ENCODE results near the gene CEACAM6. TPM values are rescaled to one million over a fixed set of nuclear protein-coding genes. Genes with fewer than 3 reads are reported as not detected.
"Not testable (repeated sequence)": the region's sequence is repeated elsewhere in the genome, so short reads cannot be mapped to it uniquely, and the experiment has no call there.

The CEACAM6 gene
- total RNA-seq, 2 experiments from 2014 or later, result not detected

DNA sequence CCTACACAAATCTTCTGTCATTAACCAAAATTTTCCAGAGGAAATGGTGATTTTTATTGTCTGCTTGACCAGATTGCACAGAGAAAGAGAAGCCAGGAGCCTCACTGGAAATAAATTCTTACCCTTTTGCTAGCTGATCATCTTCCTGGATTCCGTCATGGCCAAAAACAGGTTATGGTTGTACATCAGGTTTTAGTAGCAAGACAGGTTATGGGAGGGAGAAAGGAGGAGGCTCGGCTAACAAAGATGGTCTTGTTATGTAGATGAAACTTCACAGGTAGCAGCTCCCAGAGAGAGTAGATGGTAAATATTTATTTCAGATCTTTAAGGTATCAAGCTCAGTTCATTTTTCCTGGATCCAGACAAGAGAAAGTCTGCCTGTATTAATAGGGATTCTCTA lies 21.4 kb downstream of the CEACAM6 start:
- DNase-seq, result no peak
- H3K36me3 Mint-ChIP-seq (ENCODE audit: low read depth), result no peaks in the 10 kb centered on the region
- H3K27ac Mint-ChIP-seq, result no peak overlapping the region
- H3K4me3 Mint-ChIP-seq, result no peak overlapping the region
- CTCF ChIA-PET, result interaction anchor here (0.7 to 9.7 kb wide), 5 partner anchors 9 to 258 kb away, joined by 3 to 98 read pairs (median 7); partner anchors contain the start of gene CEACAM6
- peaks cover 33% of the 10 kb centered on the region for H3K4me1 Mint-ChIP-seq
- POLR2A ChIA-PET, result no interaction called here
- intact Hi-C loops (cut with DNase I, micrococcal nuclease), result loop anchor here in 1 of 2 experiments (10.0 kb wide), 1 partner anchor 168 kb away; no protein-coding TSS in a partner anchor
- no peak for ATAC-seq
- H3K27me3 Mint-ChIP-seq, result peaks cover 65% of the 10 kb centered on the region
- H3K9me3 Mint-ChIP-seq (ENCODE audit: low read depth), result no peaks in the 10 kb centered on the region

DNA sequence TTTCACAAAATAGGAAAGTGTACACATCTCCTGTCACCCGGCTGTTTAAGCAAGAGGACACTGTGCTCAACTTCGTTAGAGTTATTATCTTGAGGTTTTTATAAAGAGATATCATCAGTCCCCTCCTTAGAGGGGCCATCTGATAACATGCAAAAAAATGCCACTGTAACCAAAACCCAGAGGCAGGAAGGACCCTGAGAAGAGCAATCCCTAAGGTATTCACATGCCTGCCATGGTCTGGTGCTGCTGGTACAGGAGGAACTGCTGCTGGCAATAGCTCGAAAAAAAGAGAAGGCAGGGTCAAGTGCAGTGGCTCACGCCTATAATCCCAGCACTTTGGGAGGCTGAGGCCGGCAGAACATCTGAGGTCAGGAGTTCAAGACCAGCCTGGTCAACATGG lies 28.3 kb downstream of the CEACAM6 start:
- no peak for DNase-seq
- H3K27ac Mint-ChIP-seq, result no peak overlapping the region
- POLR2A ChIA-PET, result no interaction called here
- no peak for ATAC-seq
- H3K4me3 Mint-ChIP-seq, result no peak overlapping the region
- H3K36me3 Mint-ChIP-seq (ENCODE audit: low read depth), result no peaks in the 10 kb centered on the region
- intact Hi-C loops (cut with DNase I, micrococcal nuclease), result loop anchor here (2.0 kb wide), 2 partner anchors 13 to 77 kb away; no protein-coding TSS in a partner anchor
- H3K9me3 Mint-ChIP-seq (ENCODE audit: low read depth), result no peaks in the 10 kb centered on the region
- peaks cover 17% of the 10 kb centered on the region for H3K4me1 Mint-ChIP-seq
- CTCF ChIA-PET, result interaction anchor here (0.7 to 5.6 kb wide), 5 partner anchors 11 to 213 kb away, joined by 3 to 115 read pairs (median 6); partner anchors contain the start of genes CEACAM3 and CEACAM6
- peaks cover 64% of the 10 kb centered on the region for H3K27me3 Mint-ChIP-seq

DNA sequence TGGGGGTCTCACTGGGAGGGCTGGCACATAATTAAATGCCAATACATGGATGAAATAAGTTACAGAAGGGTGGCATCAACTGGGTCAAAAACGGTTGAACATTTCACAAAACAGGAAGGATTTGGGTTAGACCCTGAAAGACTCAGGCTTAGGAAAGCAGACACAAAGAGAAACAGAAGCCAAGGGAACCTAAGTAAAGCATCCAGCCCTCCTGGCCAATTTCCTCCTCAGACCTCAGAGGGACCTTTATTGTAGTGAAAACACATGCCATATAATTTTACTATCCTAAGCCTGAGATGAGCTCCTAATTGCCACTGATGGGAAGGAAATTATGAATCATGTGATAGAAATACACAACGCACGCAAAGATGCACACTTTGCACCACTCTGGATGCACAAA lies 29.0 kb downstream of the CEACAM6 start:
- no peaks in the 10 kb centered on the region for H3K36me3 Mint-ChIP-seq (ENCODE audit: low read depth)
- CTCF ChIA-PET, result interaction anchor here (0.6 to 5.6 kb wide), 15 partner anchors 8 to 213 kb away, joined by 3 to 115 read pairs (median 4); partner anchors contain the start of genes CEACAM3 and CEACAM6
- DNase-seq (no peak), ATAC-seq (no peak)
- intact Hi-C loops (cut with DNase I, micrococcal nuclease), result loop anchor here (2.0 kb wide), 2 partner anchors 14 to 78 kb away; no protein-coding TSS in a partner anchor
- H3K27ac Mint-ChIP-seq, result no peak overlapping the region
- H3K9me3 Mint-ChIP-seq (ENCODE audit: low read depth), result no peaks in the 10 kb centered on the region
- no peak overlapping the region for H3K4me3 Mint-ChIP-seq
- peaks cover 17% of the 10 kb centered on the region for H3K4me1 Mint-ChIP-seq
- POLR2A ChIA-PET, result no interaction called here
- H3K27me3 Mint-ChIP-seq, result peaks cover 60% of the 10 kb centered on the region

DNA sequence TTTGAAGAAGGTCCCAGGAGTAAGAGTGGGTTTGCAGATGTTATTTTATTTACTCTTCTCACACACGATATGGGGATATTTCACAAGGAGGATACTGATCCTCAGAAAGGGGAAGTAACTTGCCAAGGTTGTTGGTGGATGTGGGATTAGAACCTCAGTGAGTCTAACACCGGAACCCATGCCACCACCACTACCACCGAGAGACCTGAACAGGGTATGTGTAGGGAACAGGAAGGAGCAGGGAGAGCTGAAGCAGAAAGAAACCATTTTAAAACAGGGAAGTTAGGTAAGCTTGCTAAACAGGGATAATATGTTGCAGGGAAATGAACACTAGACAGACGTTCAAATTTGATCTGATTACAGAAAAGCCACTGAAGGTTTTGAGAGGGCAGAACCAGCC lies 29.4 kb downstream of the CEACAM6 start:
- ChIA-PET CTCF (interaction anchor here (0.5 to 5.6 kb wide), 18 partner anchors 8 to 172 kb away, joined by 3 to 115 read pairs (median 4); partner anchors contain the start of genes CEACAM3 and CEACAM6), POLR2A (no interaction called here)
- no peak for DNase-seq
- Mint-ChIP-seq H3K4me3 (no peak overlapping the region), H3K36me3 (ENCODE audit: low read depth) (no peaks in the 10 kb centered on the region), H3K27me3 (peaks cover 57% of the 10 kb centered on the region), H3K27ac (no peak overlapping the region), H3K9me3 (ENCODE audit: low read depth) (no peaks in the 10 kb centered on the region), H3K4me1 (peaks cover 17% of the 10 kb centered on the region)
- no peak for ATAC-seq
- intact Hi-C loops (cut with DNase I, micrococcal nuclease), result loop anchor here (1.0 to 5.0 kb wide), 4 partner anchors 14 to 142 kb away; no protein-coding TSS in a partner anchor

DNA sequence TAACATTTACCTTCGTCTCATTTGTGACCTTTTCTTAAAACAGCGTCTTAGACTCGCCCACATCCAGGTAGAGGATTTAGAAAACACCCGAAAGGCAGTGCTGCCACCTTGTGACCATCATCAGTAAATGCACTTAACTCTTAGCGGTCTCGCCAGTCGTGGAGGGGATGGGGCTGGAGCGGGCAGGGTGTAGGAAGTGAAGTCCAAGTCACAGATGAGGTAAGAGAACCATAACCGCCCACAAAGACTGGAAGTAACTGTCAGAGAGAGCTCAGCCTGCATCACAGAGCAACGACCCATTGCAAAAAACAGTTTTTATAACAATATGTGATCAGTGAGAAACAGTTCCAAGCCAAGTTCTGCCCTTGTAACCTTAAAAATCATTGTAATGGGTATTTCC lies 30.3 kb downstream of the CEACAM6 start:
- Mint-ChIP-seq H3K27ac (no peak overlapping the region), H3K4me1 (peaks cover 17% of the 10 kb centered on the region), H3K9me3 (ENCODE audit: low read depth) (no peaks in the 10 kb centered on the region), H3K27me3 (peaks cover 51% of the 10 kb centered on the region), H3K4me3 (no peak overlapping the region), H3K36me3 (ENCODE audit: low read depth) (no peaks in the 10 kb centered on the region)
- intact Hi-C loops (cut with DNase I, micrococcal nuclease), result loop anchor here (1.0 to 5.0 kb wide), 4 partner anchors 15 to 143 kb away; no protein-coding TSS in a partner anchor
- peak; percentile 85 for DNase-seq
- ChIA-PET POLR2A (no interaction called here), CTCF (interaction anchor here (0.7 to 5.6 kb wide), 13 partner anchors 9 to 308 kb away, joined by 3 to 115 read pairs (median 6); partner anchors contain the start of genes CEACAM3 and CEACAM6)
- peak; percentile 95 for ATAC-seq

DNA sequence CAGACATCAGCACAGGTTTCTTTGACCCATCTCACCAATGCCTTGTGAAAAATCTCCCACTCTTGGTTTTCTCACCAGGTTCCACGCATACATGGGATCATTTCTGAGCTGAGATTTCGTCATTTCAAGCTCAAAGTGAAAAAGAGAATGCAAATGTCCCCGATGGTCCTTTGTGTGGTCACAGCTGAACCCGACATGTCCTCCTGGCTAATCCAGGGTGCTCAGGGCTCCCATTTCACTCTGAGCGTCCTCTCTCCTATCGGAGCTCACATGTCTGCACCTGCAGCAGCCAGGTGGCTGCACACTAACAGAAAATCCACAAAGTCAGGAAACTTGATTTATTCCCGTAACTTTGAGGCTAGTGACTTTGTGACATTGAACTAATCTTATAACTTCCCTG lies 31.7 kb downstream of the CEACAM6 start:
- H3K4me1 Mint-ChIP-seq, result peaks cover 17% of the 10 kb centered on the region
- DNase-seq, result no peak
- no peak overlapping the region for H3K27ac Mint-ChIP-seq
- POLR2A ChIA-PET, result interaction anchor here (0.7 kb wide), 1 partner anchor 72 kb away, joined by 3 read pairs; no protein-coding TSS in a partner anchor
- intact Hi-C loops (cut with DNase I, micrococcal nuclease), result loop anchor here in 1 of 2 experiments (5.0 kb wide), 1 partner anchor 145 kb away; no protein-coding TSS in a partner anchor
- H3K4me3 Mint-ChIP-seq, result no peak overlapping the region
- no peaks in the 10 kb centered on the region for H3K36me3 Mint-ChIP-seq (ENCODE audit: low read depth)
- peaks cover 49% of the 10 kb centered on the region for H3K27me3 Mint-ChIP-seq
- H3K9me3 Mint-ChIP-seq (ENCODE audit: low read depth), result no peaks in the 10 kb centered on the region
- ATAC-seq, result no peak
- CTCF ChIA-PET, result interaction anchor here (0.6 to 5.6 kb wide), 6 partner anchors 8 to 45 kb away, joined by 3 to 115 read pairs (median 4); partner anchors contain the start of genes CEACAM3 and CEACAM6

DNA sequence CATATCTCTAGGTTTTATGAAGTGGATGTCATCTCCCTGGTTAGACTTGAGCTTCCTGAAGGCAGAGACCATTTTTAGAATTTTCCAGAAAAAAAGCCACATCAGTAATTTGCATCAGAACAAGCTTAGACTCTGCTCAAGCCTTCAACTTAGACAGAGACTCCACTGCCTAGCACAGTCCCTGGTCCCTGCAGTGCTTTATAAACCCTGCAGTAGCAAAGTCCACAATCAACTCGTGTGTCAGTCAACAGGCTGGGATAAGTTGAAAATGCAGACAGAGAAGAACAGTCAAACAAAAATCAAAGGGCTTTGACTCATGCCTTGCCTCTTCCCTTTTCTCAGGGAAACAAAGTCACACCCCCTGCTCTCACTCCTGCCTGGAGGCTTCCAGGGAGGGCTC lies 33.2 kb downstream of the CEACAM6 start:
- not testable (repeated sequence) for ATAC-seq; DNase-seq; H3K36me3 Mint-ChIP-seq (ENCODE audit: low read depth); H3K9me3 Mint-ChIP-seq (ENCODE audit: low read depth); H3K4me3 Mint-ChIP-seq; H3K27ac Mint-ChIP-seq
- H3K27me3 Mint-ChIP-seq, result peaks cover 52% of the 10 kb centered on the region
- intact Hi-C loops (cut with DNase I, micrococcal nuclease), result loop anchor here in 1 of 2 experiments (5.0 kb wide), 1 partner anchor 146 kb away; no protein-coding TSS in a partner anchor
- H3K4me1 Mint-ChIP-seq, result peaks cover 17% of the 10 kb centered on the region
- ChIA-PET POLR2A (interaction anchor here (0.6 kb wide), 1 partner anchor 14 kb away, joined by 3 read pairs; no protein-coding TSS in a partner anchor), CTCF (interaction anchor here (7.8 kb wide), 1 partner anchor 35 kb away, joined by 88 read pairs; the partner anchor contains the start of gene CEACAM6)

DNA sequence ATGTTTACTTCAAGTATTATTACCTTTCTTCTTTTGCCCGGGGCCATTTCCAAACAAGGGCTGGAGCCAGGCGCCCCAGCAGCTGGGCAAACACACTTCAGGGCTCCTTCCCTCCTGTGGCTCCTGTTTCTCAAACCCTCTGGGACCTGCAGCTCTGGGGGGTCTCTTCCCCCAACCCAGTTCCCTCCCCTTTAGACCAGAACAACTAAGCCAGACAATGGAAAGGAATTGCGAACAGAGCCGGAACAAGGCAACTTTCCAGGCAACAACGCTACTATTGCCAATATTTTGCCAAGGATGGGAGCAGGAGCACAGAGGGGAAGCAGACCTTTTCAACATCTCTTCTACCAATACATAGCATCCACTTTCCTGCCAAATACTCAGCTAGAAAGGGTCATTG lies 33.7 kb downstream of the CEACAM6 start:
- H3K36me3 Mint-ChIP-seq (ENCODE audit: low read depth); H3K9me3 Mint-ChIP-seq (ENCODE audit: low read depth); H3K27ac Mint-ChIP-seq; DNase-seq; ATAC-seq; POLR2A ChIA-PET; H3K4me3 Mint-ChIP-seq: not testable (repeated sequence)
- H3K4me1 Mint-ChIP-seq, result peaks cover 17% of the 10 kb centered on the region
- peaks cover 49% of the 10 kb centered on the region for H3K27me3 Mint-ChIP-seq
- intact Hi-C loops (cut with DNase I, micrococcal nuclease), result loop anchor here in 1 of 2 experiments (5.0 kb wide), 1 partner anchor 147 kb away; no protein-coding TSS in a partner anchor
- CTCF ChIA-PET, result interaction anchor here (1.0 to 7.8 kb wide), 2 partner anchors 19 to 36 kb away, joined by 3 to 88 read pairs; partner anchors contain the start of gene CEACAM6

DNA sequence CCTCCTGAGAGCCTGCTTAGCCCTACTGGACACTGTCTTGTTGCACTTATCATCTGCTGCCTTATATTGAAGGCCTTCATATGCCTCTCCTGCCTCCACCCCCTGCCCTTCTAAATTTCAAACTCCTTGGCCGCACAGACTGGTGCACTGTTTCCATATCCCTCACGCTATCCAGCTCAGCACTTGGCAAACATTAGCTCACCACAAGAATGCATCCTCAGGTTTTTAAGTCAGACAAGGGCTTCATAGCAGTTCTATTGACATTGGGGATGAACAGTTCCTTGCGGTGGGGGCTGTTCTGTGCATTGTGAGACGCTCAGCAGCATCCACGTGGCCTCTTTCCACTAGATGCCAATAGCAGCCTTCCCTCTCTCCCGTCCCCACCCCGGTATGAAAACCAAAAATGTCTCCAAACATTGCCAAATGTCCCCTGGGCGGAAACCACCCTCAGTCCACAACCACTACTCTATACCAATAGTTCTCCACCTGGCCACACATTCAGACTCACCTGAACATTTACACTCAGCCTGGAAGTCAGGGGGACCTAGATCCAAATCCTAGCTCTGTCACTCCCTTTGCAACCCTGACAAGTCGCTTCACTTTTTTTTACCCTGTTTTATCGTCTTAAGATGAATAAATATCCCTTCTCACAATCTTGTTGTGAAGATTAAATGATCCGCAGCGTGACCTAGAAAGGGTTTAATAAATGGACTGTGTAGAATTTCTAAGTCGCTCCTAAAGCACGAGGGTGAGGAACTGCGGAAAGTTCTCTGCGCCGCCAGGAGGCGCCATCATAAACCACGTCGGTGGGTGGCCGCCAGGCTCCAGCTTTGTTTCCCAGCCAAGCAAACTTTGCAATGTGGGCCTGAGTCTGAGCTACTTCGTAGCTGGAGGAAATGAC lies 37.4 kb downstream of the CEACAM6 start:
- peak; percentile 78 for DNase-seq
- POLR2A ChIA-PET, result no interaction called here
- H3K27ac Mint-ChIP-seq, result no peak overlapping the region
- intact Hi-C loops (cut with DNase I, micrococcal nuclease), result loop anchor here (1.0 to 5.0 kb wide), 4 partner anchors 29 to 165 kb away; partner anchors contain the start of gene RABAC1 (in 1 of the 2)
- no peaks in the 10 kb centered on the region for H3K4me1 Mint-ChIP-seq
- H3K4me3 Mint-ChIP-seq, result no peak overlapping the region
- no peaks in the 10 kb centered on the region for H3K9me3 Mint-ChIP-seq (ENCODE audit: low read depth)
- peaks cover 26% of the 10 kb centered on the region for H3K27me3 Mint-ChIP-seq
- CTCF ChIA-PET, result interaction anchor here (0.7 to 8.0 kb wide), 42 partner anchors 8 to 410 kb away, joined by 3 to 137 read pairs (median 4); partner anchors contain the start of gene CEACAM6
- H3K36me3 Mint-ChIP-seq (ENCODE audit: low read depth), result no peaks in the 10 kb centered on the region
- peak; percentile 68 for ATAC-seq

DNA sequence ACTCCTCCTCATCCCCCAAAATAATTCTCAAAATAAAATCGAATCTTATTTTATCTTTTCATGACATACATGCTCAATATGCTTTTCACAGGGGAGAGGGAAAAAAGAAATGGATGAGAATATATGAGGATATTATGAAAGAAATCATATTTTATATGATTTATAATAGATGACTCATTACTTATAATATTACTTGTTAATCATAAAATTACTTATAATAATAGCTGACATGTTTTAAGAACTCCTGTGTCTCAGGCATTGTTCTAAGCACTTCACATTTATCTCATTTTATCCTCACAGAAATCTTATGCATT lies 38.0 kb downstream of the CEACAM6 start:
- intact Hi-C loops (cut with DNase I, micrococcal nuclease), result loop anchor here (1.0 to 5.0 kb wide), 4 partner anchors 28 to 164 kb away; partner anchors contain the start of gene RABAC1 (in 1 of the 2)
- CTCF ChIA-PET, result interaction anchor here (0.7 to 8.0 kb wide), 38 partner anchors 8 to 409 kb away, joined by 3 to 137 read pairs (median 4); partner anchors contain the start of gene CEACAM6
- POLR2A ChIA-PET, result interaction anchor here (0.7 kb wide), 1 partner anchor 26 kb away, joined by 5 read pairs; no protein-coding TSS in a partner anchor
- ATAC-seq (no peak), DNase-seq (no peak)
- Mint-ChIP-seq H3K27ac (no peak overlapping the region), H3K4me3 (no peak overlapping the region), H3K4me1 (no peaks in the 10 kb centered on the region), H3K9me3 (ENCODE audit: low read depth) (no peaks in the 10 kb centered on the region), H3K36me3 (ENCODE audit: low read depth) (no peaks in the 10 kb centered on the region), H3K27me3 (peaks cover 26% of the 10 kb centered on the region)

DNA sequence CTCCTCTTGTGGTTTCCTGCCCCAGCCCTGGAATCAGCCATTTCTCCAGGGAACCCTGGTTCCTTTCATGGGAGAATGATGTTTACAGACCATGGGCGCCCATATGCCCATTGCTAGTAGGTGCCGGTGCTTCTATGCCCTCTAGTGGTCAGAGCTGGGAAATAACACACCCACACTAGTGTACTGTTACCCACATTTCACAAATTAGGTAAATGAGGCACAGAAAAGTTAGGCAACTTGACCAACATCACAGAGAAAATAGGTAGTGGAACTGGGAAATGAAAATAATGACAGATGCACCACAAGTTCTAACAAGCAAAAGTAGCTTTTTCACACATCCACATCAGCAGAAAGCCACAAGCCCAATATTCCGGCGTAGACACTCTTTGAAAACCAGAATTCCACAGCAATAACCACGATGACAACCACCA lies 39.7 kb downstream of the CEACAM6 start:
- ATAC-seq (peak; percentile 94), DNase-seq (peak; percentile 77)
- H3K27me3 Mint-ChIP-seq, result peaks cover 23% of the 10 kb centered on the region
- intact Hi-C loops (cut with DNase I, micrococcal nuclease), result no loop called here
- no peak overlapping the region for H3K4me3 Mint-ChIP-seq
- ChIA-PET POLR2A (no interaction called here), CTCF (interaction anchor here (0.6 to 8.0 kb wide), 32 partner anchors 8 to 643 kb away, joined by 3 to 137 read pairs (median 6); partner anchors contain the start of gene CEACAM6)
- no peaks in the 10 kb centered on the region for H3K9me3 Mint-ChIP-seq (ENCODE audit: low read depth)
- H3K27ac Mint-ChIP-seq, result no peak overlapping the region
- H3K4me1 Mint-ChIP-seq, result no peaks in the 10 kb centered on the region
- no peaks in the 10 kb centered on the region for H3K36me3 Mint-ChIP-seq (ENCODE audit: low read depth)

Measured in activated CD4-positive, alpha-beta T cell treated with anti-CD3 and anti-CD28 coated beads for 36 hours (primary cell).